Upper lobe of left lung (tissue), 4 donors: Measurements from ENCODE around the gene KCNIP4.

Experiments
- EP300 ChIP-seq, 4 donors: sonication (generic); formaldehyde crosslinking; IDR thresholded peaks; one replicate each; pipeline ENCODE4 v1.5.1; 2017; ENCODE audit warnings: antibody characterized with exemption in 4 of 4, control low read depth in 2 of 4
- POLR2A ChIP-seq, 4 donors: fragments of 450-650 bp; IDR thresholded peaks; one replicate each; pipeline ENCODE4 v1.5.1; 2016 to 2017; ENCODE audit warnings: antibody characterized with exemption in 4 of 4, mild to moderate bottlenecking in 2 of 4
- TF ChIP-seq, protein P1 (sequence below), 6 experiments: fragments of 450-650 bp in 4 of 6; fragments of 200-600 bp in 2 of 6; sonication (generic) in 2 of 6; IDR thresholded peaks; one replicate each; pipeline ENCODE4 v1.5.1; 2016 to 2019; ENCODE audit warnings: antibody characterized with exemption in 6 of 6

DNA sequence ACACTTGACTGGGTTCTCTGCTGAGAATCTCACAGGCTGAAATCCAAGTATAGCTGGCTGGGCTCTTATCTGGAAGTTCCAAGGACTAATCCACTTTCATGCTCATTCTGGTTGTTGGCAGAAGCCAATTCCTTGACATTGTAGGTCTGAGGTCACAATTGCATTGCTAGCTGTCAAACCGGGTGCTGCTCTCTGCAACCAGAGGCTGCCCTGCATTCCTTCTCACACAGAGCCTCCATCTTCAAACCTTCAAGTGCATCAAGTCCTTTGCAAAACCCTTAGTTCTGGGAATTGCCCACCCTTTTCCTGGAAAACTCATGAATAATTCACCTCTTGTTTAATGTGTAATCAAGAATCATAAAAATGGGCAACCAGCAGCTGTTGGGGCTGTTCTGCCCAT lies 404.2 kb downstream of the KCNIP4 start:
- TF ChIP-seq POLR2A (IDR thresholded peaks at IDR 0.05), result no peak
- TF ChIP-seq, protein P1, sequence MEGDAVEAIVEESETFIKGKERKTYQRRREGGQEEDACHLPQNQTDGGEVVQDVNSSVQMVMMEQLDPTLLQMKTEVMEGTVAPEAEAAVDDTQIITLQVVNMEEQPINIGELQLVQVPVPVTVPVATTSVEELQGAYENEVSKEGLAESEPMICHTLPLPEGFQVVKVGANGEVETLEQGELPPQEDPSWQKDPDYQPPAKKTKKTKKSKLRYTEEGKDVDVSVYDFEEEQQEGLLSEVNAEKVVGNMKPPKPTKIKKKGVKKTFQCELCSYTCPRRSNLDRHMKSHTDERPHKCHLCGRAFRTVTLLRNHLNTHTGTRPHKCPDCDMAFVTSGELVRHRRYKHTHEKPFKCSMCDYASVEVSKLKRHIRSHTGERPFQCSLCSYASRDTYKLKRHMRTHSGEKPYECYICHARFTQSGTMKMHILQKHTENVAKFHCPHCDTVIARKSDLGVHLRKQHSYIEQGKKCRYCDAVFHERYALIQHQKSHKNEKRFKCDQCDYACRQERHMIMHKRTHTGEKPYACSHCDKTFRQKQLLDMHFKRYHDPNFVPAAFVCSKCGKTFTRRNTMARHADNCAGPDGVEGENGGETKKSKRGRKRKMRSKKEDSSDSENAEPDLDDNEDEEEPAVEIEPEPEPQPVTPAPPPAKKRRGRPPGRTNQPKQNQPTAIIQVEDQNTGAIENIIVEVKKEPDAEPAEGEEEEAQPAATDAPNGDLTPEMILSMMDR (IDR thresholded peaks at IDR 0.05), result no peak
- no peak for TF ChIP-seq EP300 (IDR thresholded peaks at IDR 0.05)
